NCI-H1105 treated with DMSO at 0.1 percent for 48 hours (cell line): ENCODE measurements around the gene CAD.
A peak's percentile ranks its signal among the peaks of the same experiment; 100 is the strongest.

Experiments used
- DNase-seq: peaks from one replicate; lab custom pipeline; 2025; lab: John Stamatoyannopoulos, UW

The CAD gene

GRCh38 chr2:27198627-27199026, 18.5 kb upstream of the CAD start:
- no peak for DNase-seq

DNA sequence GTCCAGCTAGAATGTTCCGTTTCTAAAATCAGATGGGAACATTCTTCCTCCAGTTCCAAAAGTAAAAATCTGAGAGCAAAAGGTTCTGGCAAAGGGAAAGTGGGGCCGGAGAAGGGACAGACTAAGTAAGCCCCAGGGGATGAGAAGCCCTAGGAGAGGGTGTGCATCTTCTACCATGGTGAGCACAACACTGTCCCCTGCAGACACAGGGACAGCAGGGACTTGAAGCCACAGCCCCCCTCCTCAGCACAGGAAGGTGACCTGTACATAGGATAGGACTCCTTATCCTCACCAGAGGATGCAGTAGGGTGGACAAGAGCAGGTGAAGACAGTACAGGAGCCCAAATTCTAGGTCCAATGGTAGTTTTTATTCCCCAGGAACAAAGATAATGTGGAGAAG, 17.9 kb upstream of the CAD start:
- DNase-seq = no peak

- DNase-seq = no peak
Observed at GRCh38 chr2:27201675-27202074, 15.5 kb upstream of the CAD start.

GRCh38 chr2:27202854-27203253, 14.3 kb upstream of the CAD start:
- DNase-seq = no peak

- no peak for DNase-seq
Observed at GRCh38 chr2:27203741-27204140, 13.4 kb upstream of the CAD start.

DNA sequence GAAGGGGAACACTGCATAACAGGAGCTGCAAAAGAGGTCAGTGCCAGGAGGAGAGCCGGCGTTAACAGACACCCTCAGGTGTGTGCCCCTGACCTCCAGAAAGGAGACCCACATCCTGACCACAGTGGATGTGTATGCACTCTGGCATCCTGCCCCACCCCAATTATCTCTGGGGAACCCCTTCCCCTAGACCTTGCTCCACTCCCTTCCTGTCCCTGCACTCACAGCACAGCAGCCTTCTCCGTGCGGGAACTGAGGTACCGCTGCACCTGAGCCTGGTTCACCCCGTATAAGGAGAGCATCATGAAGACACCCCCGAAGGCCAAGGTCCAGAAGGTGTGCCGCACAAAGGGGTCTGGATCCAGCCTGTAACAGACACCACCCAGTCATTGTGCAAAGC, 12.6 kb upstream of the CAD start:
- DNase-seq = no peak

GRCh38 chr2:27205206-27205605, 12.0 kb upstream of the CAD start:
- DNase-seq = no peak

GRCh38 chr2:27206346-27206745, 10.8 kb upstream of the CAD start:
- DNase-seq = no peak

GRCh38 chr2:27208486-27209050, 8.6 kb upstream of the CAD start:
- DNase-seq = no peak

DNA sequence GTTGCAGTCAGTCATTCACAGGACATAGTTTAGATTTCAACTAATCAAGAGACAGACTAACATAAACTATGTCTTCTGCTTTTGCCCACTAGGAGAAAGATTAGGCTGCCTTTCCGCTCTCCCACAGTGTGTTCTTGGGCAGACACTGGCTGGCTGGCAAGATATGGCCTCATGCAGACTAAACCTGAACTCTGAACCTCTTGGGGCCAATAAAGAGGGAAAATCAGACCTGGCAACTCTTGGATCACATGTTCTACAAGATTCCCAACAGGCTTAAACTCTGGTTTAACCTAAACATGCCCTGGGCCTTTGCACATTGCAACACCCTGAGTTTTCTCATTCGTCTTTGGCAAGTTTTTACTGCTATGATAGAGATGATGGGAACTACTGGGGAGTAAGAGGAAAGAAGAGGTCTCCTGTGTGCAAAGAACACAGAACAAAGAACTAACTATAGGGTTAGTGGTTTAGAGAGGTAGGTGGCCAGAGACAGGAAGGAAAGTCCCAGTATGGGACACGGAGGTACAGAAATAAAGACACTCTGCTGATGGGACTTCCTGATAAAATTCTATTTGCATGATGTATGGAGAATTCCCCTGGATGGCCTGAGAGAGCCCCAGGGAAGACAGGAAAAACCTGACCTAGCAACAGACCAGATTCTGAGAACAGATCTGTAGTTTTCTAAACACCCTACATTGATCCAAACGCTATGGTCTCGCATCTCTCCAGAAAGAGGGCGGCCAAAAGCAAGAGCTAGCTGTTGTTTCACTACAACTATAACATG, 7.4 kb upstream of the CAD start:
- DNase-seq = no peak

DNA sequence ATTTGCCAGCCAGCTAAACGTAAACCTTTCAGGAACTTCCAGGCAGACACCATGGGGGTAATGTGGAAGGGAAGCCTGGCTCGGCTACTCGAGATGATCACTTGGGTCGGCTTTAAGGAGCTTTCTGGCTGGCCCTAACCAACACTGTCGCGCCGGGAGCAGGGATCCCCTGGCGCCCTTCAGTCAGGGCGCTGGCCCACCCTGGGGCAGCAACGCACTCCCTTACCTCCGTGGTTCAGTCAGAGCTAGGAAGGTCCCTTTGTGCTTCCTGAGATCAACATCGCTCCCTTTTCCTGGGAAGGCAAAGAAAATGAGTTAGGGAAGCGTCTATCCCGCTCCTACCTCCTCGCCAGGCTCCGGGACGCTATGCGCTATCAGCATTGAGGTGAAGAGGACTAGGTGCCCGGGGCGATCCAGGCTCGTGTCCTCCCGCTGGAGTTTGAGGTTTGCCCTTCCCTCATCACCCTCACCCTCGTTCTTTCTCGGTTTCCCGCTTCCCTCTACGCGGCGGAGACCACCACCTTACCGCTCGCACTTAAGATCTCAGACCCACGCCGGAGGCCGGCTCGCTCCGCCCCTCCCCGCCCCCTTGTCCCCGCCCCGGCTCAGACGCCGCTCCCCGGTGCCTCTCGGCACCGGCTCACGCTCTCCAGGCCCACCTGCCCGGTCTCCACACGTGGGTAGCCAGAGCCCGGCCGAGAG, 5.8 kb upstream of the CAD start:
- no peak for DNase-seq

DNA sequence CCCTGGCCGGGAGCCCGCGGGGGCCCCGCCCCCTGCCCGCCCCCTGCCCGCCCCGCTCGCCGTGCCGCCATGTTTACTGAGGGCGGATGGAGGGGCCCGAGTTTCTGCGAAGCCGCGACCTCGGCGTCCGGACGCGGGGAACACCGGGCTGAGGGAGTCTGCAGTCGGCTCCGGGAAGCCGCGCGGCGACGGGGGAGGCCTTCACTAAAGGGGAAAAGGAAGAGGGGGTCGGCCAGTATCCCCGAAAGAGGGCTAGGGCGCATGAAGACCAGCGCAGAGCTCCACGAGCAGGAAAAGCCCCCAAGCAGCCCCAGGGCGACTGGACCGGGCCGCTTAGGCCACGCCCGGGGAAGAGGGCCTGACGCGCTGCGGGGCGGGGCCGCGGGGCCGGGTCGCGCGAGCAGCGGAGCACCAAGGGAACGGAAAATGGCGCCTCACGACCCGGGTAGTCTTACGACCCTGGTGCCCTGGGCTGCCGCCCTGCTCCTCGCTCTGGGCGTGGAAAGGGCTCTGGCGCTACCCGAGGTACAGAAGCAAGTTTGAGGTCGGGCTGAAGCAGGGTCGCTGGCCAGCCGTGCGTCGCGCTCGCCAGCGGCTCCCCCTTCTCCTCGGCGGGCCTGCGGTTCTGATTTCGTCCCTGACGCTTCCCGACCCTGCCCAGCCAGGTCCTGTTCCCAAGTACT, 5.1 kb upstream of the CAD start, which contains the start of the genes ATRAID and SLC5A6:
Gene ATRAID (plus strand): TSS at position 99 of the 683 bp plus-strand sequence. CDS start 328 bp downstream, at position 427.
Gene SLC5A6 (minus strand): TSS at position 326 of the 683 bp plus-strand sequence. CDS start 4,618 bp downstream, outside the sequence.
- DNase-seq = peak; percentile 78

- peak; percentile 27 for DNase-seq
Observed at GRCh38 chr2:27212626-27213471, 4.3 kb upstream of the CAD start.

GRCh38 chr2:27214941-27215340, 2.2 kb upstream of the CAD start:
- DNase-seq = no peak

DNA sequence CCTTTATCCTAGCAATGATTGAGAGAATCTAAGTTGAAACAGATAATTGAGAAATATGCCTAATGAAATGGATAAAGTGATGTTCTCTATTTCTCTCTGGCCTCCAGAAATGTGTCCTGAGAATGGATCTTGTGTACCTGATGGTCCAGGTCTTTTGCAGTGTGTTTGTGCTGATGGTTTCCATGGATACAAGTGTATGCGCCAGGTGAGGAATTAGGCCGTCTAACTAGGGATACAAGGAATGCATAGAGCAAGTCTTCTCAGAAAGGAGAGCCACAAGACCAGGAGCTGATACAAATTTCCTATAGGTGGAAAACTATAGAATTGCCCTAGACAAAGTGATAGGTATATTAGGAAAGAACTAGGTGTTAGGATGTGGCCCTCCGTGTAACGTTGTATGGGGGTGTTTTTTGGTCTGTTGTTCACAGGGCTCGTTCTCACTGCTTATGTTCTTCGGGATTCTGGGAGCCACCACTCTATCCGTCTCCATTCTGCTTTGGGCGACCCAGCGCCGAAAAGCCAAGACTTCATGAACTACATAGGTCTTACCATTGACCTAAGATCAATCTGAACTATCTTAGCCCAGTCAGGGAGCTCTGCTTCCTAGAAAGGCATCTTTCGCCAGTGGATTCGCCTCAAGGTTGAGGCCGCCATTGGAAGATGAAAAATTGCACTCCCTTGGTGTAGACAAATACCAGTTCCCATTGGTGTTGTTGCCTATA, 592 bp upstream of the CAD start:
- peak; percentile 1 for DNase-seq

DNA sequence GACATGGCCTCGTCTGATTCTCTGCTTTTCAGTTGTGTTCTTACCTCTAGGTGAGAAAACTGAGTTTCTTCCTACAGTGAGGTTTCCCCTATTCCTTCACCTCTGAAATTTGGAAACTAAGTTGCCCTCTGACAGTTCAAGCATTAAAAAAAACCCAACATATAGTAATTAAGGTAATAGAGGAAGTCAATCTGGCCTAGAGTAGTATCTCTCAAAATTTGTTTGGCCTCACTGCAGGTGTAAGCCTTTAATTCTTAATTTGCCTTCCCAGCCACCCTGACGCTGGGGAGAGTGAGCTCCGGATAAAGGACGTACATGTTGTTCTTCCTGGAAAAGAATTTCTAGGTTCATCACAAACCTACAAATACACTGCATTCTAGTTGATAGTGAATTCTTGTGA, 1.4 kb downstream of the CAD start:
- DNase-seq = no peak

DNA sequence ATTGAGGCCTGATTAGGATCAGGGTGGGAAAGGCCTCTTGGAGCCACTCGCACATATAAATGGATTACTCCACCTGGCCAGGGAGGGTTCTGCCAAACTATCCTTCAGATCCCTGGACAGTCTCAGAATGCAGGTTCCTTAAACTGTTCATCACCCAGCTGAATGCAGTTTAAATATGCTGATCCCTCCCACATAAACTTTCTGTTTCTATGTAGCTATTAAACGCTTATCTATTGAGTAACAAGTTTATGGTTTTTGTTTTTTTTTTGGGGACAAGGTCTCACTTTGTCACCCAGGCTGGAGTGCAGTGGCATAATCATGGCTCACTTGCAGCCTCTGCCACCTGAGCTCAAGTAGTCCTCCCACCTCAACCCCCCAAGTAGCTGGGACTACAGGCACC, 1.9 kb downstream of the CAD start:
- no peak for DNase-seq

- DNase-seq = no peak
Observed at GRCh38 chr2:27220091-27220490, 2.9 kb downstream of the CAD start.

DNA sequence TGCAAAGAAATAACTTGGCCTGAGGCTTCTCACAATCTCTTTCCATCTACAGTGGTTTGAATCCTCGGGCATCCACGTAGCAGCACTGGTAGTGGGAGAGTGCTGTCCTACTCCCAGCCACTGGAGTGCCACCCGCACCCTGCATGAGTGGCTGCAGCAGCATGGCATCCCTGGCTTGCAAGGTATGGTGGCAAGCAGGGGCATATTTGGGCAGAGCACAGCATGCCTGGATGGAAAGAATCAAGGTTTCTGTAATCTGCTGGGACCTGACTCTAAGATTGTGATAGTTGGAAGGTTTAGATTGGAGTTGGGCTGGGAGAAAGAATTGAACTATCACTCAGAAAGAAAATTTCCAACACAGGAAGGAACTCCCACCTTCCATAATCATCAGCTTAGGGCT, 4.0 kb downstream of the CAD start:
- DNase-seq = no peak

GRCh38 chr2:27222407-27222806, 5.2 kb downstream of the CAD start:
- DNase-seq = no peak

GRCh38 chr2:27223416-27223815, 6.2 kb downstream of the CAD start:
- DNase-seq = no peak
